Measurements from ENCODE around the gene STOML1.

STOML1 gene

DNA sequence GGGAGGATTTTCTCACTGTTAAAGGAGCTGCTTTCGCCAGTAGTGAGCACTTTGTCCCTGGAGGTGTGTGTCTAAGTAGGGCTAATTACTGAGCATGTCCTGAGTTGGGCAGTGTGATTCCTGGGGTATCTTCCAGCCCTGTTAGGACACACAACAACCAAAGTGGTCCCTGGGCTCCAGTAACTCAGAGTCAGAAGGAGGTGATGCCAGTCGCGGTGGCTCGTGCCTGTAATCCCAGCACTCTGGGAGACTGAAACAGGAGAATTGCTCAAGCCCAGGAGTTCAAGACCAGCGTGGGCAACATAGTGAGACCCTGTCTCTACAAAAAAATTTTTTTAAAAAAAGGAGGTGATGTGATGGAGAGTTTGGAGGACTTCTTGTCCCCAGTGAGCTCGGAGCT lies 40.0 kb upstream of the STOML1 start:
- Mint-ChIP-seq H3K4me3 (no peak overlapping the region), H3K36me3 (peaks cover 33% of the 10 kb centered on the region), H3K27me3 (no peaks in the 10 kb centered on the region), H3K9me3 (no peaks in the 10 kb centered on the region), H3K27ac (no peak overlapping the region), H3K4me1 (peaks cover 3% of the 10 kb centered on the region)
- DNase-seq (ENCODE audit: low spot score in 2 of 2), result no peak
- no peak for ATAC-seq (ENCODE audit: low read depth)

DNA sequence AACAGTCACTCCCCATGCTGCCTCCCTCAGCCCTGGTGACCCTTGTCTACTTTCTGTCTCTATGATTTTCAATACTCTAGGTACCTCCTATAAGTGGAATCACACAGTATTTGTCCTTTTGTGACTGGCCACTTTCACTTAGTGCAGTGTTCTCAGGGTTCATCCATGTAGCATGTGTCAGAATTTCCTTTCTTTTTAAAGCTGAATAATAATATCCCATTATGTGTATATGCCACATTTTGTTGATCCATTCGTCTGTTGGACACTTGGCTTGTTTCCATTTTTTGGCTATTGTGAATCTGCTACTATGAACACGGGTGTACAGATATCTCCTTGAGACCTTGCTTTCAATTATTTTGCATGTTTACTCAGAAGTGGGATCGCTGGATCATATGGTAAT lies 36.6 kb upstream of the STOML1 start:
- Mint-ChIP-seq H3K4me3 (no peak overlapping the region), H3K4me1 (no peaks in the 10 kb centered on the region), H3K27ac (no peak overlapping the region), H3K9me3 (no peaks in the 10 kb centered on the region), H3K36me3 (peaks cover 18% of the 10 kb centered on the region), H3K27me3 (no peaks in the 10 kb centered on the region)
- DNase-seq (ENCODE audit: low spot score in 2 of 2) (no peak), ATAC-seq (ENCODE audit: low read depth) (no peak)

DNA sequence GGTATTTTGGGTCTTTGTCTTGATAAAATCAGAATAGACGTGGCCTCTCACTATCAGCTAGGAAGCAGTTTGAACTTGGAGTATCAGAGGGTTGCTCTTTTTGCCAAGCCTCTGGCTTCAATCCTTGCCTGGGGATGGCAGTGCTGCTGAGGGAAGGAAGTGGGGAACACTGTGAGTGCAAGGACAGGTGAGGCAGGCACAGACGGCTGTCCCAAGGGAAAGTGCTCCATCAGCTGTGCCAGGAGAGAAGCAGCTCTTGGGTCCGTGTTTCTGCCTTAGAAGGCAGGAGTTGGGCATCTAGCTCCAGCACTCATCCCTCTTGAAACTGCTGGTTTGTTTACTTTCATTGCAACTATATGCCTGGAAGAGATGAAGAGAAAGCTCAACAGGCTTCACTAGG lies 35.6 kb upstream of the STOML1 start:
- DNase-seq (ENCODE audit: low spot score in 2 of 2), result no peak
- Mint-ChIP-seq H3K4me3 (no peak overlapping the region), H3K27me3 (no peaks in the 10 kb centered on the region), H3K4me1 (no peaks in the 10 kb centered on the region), H3K36me3 (peaks cover 20% of the 10 kb centered on the region), H3K9me3 (no peaks in the 10 kb centered on the region), H3K27ac (peak overlapping the region; percentile 41)
- no peak for ATAC-seq (ENCODE audit: low read depth)

DNA sequence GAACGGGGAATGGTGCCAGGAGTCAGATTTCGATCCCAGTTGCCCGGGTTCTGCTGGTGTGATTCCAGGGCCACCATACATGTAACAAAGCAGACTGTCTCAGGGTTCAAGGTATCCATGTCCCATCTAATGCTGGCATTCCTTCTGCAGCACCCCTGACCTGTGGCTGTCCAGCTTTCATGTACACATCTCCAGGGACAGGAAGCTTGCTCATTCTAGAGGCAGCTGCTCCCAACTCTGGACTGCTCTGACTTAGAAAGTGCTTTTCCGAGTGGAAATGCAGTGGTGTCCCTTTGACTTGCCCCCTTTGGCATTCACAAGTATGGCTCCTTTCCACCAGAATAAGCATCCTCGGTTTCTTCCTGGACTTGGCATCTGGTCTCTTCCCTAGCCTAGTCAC lies 33.3 kb upstream of the STOML1 start:
- Mint-ChIP-seq H3K36me3 (peaks cover 29% of the 10 kb centered on the region), H3K27me3 (no peaks in the 10 kb centered on the region), H3K4me1 (peaks cover 2% of the 10 kb centered on the region), H3K9me3 (no peaks in the 10 kb centered on the region), H3K27ac (no peak overlapping the region), H3K4me3 (no peak overlapping the region)
- DNase-seq (ENCODE audit: low spot score in 2 of 2) (no peak), ATAC-seq (ENCODE audit: low read depth) (no peak)

DNA sequence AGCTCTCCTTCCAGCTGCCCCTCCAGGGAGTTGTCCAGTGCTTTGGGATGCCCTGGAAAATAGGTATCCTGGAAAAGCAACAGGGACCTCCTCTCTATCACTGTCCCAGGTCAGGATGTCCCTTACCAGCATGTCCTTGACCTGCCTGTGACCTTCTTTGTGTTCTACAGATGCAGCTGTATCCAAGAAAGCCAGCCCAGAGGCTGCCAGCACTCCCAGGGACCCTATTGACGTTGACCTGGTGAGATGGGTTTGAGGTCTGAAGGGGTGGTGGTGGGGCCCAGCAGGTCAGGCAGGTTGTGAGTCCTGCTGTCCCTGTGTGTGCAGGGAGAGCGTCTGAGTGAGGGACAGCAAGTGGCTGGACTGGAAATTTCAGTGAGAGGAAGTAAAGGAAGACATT lies 32.6 kb upstream of the STOML1 start:
- H3K27me3 Mint-ChIP-seq, result no peaks in the 10 kb centered on the region
- no peak for ATAC-seq (ENCODE audit: low read depth)
- H3K9me3 Mint-ChIP-seq, result no peaks in the 10 kb centered on the region
- H3K36me3 Mint-ChIP-seq, result peaks cover 25% of the 10 kb centered on the region
- H3K4me3 Mint-ChIP-seq, result no peak overlapping the region
- DNase-seq (ENCODE audit: low spot score in 2 of 2), result no peak
- no peak overlapping the region for H3K27ac Mint-ChIP-seq
- H3K4me1 Mint-ChIP-seq, result peaks cover 2% of the 10 kb centered on the region

DNA sequence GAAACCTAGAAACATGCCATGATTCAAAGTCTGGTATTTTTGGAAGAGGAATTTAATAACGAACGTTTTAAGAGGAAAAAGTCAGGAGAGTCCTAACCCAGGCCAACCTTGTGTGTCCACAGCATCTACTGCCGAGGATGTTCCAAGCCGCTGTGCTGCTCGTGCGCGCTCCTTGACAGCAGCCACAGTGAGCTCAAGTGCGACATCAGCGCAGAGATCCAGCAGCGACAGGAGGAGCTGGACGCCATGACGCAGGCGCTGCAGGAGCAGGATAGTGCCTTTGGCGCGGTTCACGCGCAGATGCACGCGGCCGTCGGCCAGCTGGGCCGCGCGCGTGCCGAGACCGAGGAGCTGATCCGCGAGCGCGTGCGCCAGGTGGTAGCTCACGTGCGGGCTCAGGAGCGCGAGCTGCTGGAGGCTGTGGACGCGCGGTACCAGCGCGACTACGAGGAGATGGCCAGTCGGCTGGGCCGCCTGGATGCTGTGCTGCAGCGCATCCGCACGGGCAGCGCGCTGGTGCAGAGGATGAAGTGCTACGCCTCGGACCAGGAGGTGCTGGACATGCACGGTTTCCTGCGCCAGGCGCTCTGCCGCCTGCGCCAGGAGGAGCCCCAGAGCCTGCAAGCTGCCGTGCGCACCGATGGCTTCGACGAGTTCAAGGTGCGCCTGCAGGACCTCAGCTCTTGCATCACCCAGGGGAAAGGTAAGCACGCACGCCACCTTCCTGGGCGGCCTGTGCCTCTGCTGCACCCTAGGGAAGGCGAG lies 30.8 kb upstream of the STOML1 start:
- Mint-ChIP-seq H3K4me3 (no peak overlapping the region), H3K36me3 (peaks cover 21% of the 10 kb centered on the region), H3K27ac (no peak overlapping the region), H3K9me3 (no peaks in the 10 kb centered on the region), H3K27me3 (no peaks in the 10 kb centered on the region), H3K4me1 (peaks cover 4% of the 10 kb centered on the region)
- DNase-seq (ENCODE audit: low spot score in 2 of 2) (no peak), ATAC-seq (ENCODE audit: low read depth) (no peak)

DNA sequence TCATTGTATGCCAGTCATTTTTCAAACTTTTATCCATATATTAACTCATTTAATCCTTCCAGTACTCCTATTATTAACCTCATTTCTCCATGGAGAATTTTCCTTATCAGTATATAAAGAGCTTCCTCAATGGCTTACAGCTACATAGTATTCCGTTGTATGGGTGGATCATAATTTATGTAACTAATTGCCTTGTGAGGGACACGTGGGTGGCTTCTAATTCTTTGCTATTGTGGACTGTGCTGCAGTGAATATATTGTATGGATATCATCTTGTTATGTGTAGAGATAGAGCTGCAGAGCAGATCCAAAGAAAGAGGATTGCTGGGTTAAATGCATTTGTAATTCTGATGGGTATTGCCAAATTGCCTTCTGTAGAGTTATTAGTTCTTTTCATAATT lies 27.6 kb upstream of the STOML1 start:
- DNase-seq (ENCODE audit: low spot score in 2 of 2) (no peak), ATAC-seq (ENCODE audit: low read depth) (no peak)
- Mint-ChIP-seq H3K9me3 (no peaks in the 10 kb centered on the region), H3K4me3 (no peak overlapping the region), H3K4me1 (peaks cover 11% of the 10 kb centered on the region), H3K27ac (no peak overlapping the region), H3K27me3 (no peaks in the 10 kb centered on the region), H3K36me3 (peaks cover 20% of the 10 kb centered on the region)

DNA sequence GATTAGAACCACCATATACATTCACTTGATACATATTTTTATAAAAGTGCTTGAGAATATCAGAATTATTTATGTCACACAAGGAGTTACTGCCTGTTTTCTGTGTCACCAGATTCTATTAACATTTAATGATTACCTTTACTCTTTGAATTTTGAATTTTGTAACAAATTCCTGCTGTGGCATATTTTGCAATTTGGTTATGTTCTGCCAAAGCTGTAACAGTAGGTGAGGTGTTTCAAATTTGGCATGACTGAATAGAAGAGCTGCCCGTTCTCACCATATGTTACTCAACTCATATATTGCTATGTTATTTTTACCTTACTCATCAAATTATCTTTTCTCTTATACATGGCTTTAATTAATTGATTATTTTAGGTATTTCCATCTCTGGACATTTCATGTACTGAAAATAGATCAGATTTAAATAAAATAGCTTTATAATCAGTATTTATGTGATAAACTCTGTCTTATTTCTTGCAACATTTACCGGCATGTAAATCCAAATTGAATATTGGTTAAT lies 21.3 kb upstream of the STOML1 start:
- no peak overlapping the region for H3K4me3 Mint-ChIP-seq
- ATAC-seq (ENCODE audit: low read depth) (no peak), DNase-seq (ENCODE audit: low spot score in 2 of 2) (no peak)
- H3K27ac Mint-ChIP-seq, result no peak overlapping the region
- peaks cover 21% of the 10 kb centered on the region for H3K36me3 Mint-ChIP-seq
- H3K4me1 Mint-ChIP-seq, result peaks cover 27% of the 10 kb centered on the region
- H3K9me3 Mint-ChIP-seq, result no peaks in the 10 kb centered on the region
- no peaks in the 10 kb centered on the region for H3K27me3 Mint-ChIP-seq

DNA sequence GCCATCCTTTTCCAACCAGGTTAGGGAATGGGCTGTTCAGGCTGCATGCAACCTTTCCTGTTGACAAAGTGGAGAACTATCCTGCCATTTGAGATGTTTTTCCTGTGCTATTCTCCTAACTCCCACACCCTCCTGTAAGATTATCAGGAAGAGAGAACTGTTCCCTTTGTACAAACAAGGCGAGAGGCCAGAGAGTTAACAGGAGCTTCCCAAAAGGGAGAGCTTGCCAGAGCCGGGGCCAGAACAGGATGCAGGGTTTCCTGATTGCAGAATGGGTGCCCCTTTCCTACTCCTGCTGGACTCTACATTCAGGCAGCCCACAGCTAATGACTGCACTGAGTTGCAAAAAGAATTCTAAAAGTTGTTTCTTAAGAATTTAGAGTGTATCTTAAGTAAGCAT lies 19.5 kb upstream of the STOML1 start:
- no peak for DNase-seq (ENCODE audit: low spot score in 2 of 2)
- ATAC-seq (ENCODE audit: low read depth), result no peak
- peaks cover 24% of the 10 kb centered on the region for H3K36me3 Mint-ChIP-seq
- H3K27me3 Mint-ChIP-seq, result no peaks in the 10 kb centered on the region
- peaks cover 43% of the 10 kb centered on the region for H3K4me1 Mint-ChIP-seq
- H3K4me3 Mint-ChIP-seq, result no peak overlapping the region
- no peak overlapping the region for H3K27ac Mint-ChIP-seq
- no peaks in the 10 kb centered on the region for H3K9me3 Mint-ChIP-seq

DNA sequence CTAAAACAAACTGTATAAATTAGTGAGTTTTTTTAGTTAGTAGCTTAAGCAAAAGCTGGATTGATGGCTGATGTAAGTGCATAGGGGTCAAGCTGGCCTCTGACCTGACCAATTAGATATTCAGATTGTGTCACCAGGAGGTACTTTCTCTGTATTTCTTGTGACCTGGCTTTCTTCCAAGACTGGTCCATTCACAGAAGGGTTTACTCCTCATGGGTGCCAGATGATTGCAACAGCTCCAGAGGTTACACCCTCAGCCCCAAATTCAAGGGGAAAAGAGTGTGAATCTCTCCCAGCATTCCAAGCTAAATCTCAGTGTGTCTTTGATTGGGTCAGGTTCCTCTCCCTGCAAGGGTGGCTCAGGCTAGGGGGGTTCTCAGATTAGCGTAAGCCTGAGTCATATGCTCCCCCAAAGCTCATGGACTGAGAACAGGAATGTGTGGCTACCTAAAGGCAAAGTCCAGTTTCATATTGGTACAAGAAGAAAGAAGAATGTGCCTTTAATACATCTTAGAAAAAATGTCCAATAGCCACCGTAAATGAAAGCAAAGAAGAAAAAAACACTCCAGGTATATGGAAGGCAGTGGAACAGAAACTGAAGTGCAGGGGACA lies 18.9 kb upstream of the STOML1 start:
- Mint-ChIP-seq H3K4me1 (peaks cover 47% of the 10 kb centered on the region), H3K27ac (no peak overlapping the region), H3K27me3 (no peaks in the 10 kb centered on the region), H3K4me3 (no peak overlapping the region), H3K36me3 (peaks cover 27% of the 10 kb centered on the region), H3K9me3 (no peaks in the 10 kb centered on the region)
- DNase-seq (ENCODE audit: low spot score in 2 of 2) (no peak), ATAC-seq (ENCODE audit: low read depth) (no peak)

DNA sequence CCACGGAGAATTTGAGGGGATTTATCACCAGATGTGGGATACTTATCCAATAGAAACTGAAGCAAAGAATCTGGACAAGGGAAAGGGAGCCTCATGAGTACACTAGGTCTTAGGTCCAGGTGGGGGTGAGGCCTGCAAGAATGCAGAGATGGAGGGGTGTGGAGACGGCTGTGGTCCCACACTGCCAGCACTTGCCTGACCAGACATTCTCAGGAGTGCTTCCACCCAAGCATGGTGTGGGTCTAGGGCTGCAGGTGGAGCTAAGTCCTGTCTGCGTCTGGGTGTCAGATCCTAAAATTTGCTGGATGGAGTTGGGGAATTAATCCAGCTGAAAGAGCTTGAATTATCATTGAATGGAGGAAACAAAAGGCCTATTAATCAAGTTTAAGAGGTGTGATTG lies 16.8 kb upstream of the STOML1 start:
- peaks cover 28% of the 10 kb centered on the region for H3K36me3 Mint-ChIP-seq

DNA sequence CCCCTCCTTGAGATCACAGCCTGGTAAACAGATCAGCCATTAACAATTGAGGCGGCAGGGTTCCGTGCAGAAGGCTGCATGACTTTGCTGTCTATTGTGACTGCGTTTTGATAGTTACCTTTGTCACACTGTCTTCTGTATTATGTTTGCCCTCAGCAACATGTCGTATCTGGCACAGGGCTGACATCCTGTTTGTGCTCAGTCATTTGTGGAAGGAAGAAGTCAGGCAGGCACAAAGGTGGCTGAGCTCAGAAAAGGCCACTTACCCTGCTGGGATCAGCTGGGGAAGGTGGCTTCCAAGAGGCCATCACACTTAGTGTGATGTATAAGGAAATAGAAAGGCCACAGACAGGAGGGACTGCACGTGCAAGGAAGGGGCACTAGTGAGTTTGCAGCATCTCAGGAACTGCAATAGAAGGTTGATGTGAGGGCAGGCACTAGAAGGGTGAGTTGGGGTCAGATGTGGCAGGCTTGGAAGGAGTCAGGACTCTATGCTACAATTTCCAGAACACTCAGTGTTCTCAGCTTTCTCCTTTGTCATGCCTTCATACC lies 15.8 kb upstream of the STOML1 start:
- peak; percentile 93 for ATAC-seq (ENCODE audit: low read depth)
- peak overlapping the region; percentile 84 for H3K4me3 Mint-ChIP-seq
- H3K9me3 Mint-ChIP-seq, result peaks cover 2% of the 10 kb centered on the region
- peaks cover 41% of the 10 kb centered on the region for H3K4me1 Mint-ChIP-seq
- peaks cover 29% of the 10 kb centered on the region for H3K36me3 Mint-ChIP-seq
- H3K27ac Mint-ChIP-seq, result peak overlapping the region; percentile 90
- no peaks in the 10 kb centered on the region for H3K27me3 Mint-ChIP-seq
- DNase-seq (ENCODE audit: low spot score in 2 of 2), result no peak

More for the DNA sequence above, 16.8 kb upstream of the STOML1 start:
- Mint-ChIP-seq H3K9me3 (no peaks in the 10 kb centered on the region), H3K4me1 (peaks cover 40% of the 10 kb centered on the region), H3K27ac (no peak overlapping the region), H3K4me3 (no peak overlapping the region), H3K27me3 (no peaks in the 10 kb centered on the region)
- ATAC-seq (ENCODE audit: low read depth), result no peak
- DNase-seq (ENCODE audit: low spot score in 2 of 2), result no peak

DNA sequence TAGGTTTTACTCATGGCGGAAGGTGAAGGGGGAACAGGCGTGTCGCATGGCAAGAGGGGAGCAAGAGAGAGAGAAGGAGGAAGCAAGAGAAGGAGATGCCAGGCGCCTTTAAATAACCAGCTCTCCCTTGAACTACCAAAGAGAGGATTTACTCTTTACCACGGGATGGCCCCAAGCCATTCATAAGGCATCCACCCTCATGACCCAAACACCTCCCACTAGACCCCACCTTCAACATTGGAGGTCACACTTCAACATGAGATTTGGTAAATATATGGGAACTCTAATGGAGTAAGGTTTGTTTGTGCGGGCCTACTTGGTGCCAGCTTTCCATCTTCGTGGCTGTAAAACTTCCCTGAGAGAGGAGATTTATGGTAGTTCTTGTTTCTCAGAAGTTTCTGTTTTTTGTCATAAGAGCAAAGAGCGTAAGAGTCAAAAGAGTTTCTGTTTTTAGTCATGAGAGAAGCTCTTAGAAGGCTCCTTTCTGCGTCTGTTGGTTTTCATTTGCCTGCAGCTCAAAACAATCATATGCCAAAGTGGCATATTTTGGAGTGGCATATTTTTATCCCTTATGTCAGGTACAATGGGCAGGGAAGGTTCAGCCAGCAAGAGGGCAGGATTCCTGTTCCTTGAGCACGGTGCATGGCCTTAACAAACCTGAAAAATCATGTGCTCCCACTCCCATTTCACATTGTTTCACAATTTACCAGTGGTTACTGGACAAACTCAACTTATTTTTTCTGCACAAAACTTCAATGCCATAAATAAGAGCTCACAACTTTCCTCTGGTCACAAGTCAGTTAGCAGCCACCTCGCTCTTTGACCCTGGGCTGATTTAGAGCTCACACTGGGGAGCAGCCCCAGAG lies 14.9 kb upstream of the STOML1 start:
- ATAC-seq (ENCODE audit: low read depth) (peak; percentile 17), DNase-seq (ENCODE audit: low spot score in 2 of 2) (no peak)
- Mint-ChIP-seq H3K36me3 (peaks cover 29% of the 10 kb centered on the region), H3K9me3 (peaks cover 2% of the 10 kb centered on the region), H3K4me1 (peaks cover 44% of the 10 kb centered on the region), H3K27ac (peak overlapping the region; percentile 90), H3K27me3 (no peaks in the 10 kb centered on the region), H3K4me3 (peak overlapping the region; percentile 84)

DNA sequence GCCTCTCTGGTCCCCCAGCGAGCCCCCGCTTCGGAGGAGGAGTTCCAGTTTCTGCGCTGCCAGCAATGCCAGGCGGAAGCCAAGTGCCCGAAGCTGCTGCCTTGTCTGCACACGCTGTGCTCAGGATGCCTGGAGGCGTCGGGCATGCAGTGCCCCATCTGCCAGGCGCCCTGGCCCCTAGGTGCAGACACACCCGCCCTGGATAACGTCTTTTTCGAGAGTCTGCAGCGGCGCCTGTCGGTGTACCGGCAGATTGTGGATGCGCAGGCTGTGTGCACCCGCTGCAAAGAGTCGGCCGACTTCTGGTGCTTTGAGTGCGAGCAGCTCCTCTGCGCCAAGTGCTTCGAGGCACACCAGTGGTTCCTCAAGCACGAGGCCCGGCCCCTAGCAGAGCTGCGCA lies 5.9 kb upstream of the STOML1 start:
- Mint-ChIP-seq H3K36me3 (peaks cover 10% of the 10 kb centered on the region), H3K4me1 (peaks cover 46% of the 10 kb centered on the region), H3K9me3 (no peaks in the 10 kb centered on the region), H3K4me3 (peak overlapping the region; percentile 17), H3K27me3 (no peaks in the 10 kb centered on the region), H3K27ac (peak overlapping the region; percentile 64)
- DNase-seq (ENCODE audit: low spot score in 2 of 2) (no peak), ATAC-seq (ENCODE audit: low read depth) (no peak)
